ENCODE data around the gene OR4Q2.
"Not testable (repeated sequence)": the region's sequence is repeated elsewhere in the genome, so short reads cannot be mapped to it uniquely, and the experiment has no call there.

The OR4Q2 gene

GRCh38 chr14:20001863-20002262, at the start of gene OR4Q2:
Gene OR4Q2 (plus strand): TSS chr14:20002163.
- no peak for DNase-seq

DNA sequence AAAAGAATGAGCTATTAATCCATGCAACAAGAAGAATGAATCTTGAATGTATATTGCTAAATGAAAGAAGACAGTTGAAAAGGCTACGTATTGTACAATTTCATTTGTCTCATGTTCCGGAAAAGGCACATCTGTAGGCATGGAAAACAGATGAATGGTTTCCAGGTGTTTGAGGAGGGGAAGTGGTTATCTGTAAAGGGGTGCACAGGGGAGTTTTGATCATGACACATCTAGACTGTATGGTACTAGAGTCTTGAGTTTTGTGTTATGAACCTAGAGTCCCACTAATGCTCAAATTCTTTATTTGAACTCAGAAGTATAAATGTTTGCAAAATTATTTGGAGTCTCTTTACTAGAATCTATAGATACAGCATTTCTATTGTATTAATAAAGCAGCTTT, 32.2 kb upstream of the OR4Q2 start:
- not testable (repeated sequence) for DNase-seq

DNA sequence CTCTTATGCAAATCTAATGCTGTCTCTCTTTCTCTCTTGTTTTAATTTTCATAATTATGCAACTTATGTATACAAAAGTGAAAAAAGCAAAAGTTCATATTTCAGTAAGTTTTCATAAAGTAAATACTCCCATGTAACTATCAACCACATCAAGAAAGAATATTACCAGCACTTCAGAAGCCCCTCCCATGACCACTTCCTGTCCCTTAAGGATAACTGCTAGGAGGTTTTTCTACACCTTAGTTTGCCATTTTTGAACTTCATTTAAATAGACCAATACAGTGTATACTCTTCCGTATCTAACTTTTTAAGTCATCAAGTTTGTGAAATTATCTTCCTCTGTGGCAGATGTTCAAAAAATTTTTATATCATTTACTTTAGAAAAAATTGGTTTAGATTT, 27.1 kb upstream of the OR4Q2 start:
- no peak for DNase-seq

- no peak for DNase-seq
Measured at GRCh38 chr14:19975291-19975690, 26.7 kb upstream of the OR4Q2 start, which contains the start of gene OR4K15. Gene OR4K15 (plus strand): TSS chr14:19975591. CDS start chr14:19975591, 0 bp downstream.

DNA sequence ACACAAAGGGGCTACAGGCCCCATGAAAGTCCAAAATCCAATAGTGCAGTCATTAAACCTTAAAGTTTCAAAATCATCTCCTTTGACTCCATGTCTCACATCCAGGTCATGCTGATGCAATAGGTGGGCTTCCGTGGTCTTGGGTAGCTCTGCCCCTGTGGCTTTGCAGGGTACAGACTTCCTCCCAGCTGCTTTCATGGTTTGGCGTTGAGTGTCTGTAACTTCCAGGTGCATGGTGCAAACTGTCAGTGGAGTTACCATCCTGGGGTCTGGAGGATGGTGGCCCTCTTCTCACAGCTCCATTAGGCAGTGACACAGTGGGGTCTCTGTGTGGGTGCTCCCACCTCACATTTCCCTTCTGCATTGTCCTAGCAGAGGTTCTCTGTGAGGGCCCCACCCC, 8.5 kb upstream of the OR4Q2 start:
- no peak for DNase-seq

GRCh38 chr14:20002319-20002718, 356 bp downstream of the OR4Q2 start:
- no peak for DNase-seq

GRCh38 chr14:20008156-20008555, 6.2 kb downstream of the OR4Q2 start:
- no peak for DNase-seq

DNA sequence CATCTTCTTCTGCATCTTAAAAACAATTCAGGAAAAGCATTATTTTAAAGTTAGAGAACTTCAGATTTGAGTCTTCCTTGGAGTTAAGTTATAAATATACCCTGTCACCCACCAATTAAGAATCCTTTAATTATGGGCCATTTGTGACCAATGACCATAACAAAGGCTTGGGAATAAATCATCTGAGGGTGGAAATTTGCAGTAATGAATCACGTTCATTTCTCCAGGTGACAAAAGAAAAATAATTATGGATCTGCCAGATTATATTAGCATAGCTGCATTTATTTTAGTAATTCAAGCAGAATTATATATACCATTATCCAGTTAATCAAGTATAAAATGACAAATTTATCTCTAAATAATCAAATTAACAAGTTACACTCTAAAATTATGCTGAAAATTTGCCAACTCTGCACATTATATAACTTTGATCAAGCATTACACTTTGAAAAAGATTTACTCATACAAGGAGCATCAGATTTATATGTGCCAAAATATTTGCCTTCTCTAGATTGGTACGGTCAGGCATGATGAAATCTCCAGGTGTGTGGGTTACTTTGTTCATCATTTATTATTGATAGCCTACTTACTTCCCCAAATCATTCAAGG, 17.4 kb downstream of the OR4Q2 start, which contains the start of gene OR4K14:
OR4K14 (minus strand) TSS at position 51 of the 609 bp plus-strand sequence. CDS start 4,114 bp downstream, outside the sequence.
- no peak for DNase-seq

DNA sequence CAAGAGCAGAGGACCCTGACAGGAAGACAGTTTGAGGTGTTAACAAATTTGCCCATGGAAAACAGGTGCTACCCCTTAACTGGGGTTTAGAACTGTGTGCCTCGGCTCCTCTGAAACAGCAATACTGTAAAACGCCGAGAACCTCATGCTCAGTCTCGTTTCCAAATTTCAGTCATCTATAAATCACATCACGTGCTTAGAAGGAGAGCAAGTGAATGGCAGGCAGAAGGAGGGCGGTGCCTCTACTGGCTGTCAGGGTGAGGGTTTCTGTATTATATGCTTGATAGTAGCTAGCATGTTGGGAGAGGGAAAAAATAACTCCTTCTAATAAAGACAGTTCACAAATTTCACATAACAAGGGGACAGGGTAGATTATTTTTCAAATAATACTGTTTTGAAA, 29.1 kb downstream of the OR4Q2 start:
- no peak for DNase-seq

GRCh38 chr14:20035449-20035848, 33.5 kb downstream of the OR4Q2 start:
- no peak for DNase-seq

GRCh38 chr14:20035938-20036337, 34.0 kb downstream of the OR4Q2 start, which contains the start of gene OR4K13:
Gene OR4K13 (minus strand): TSS chr14:20036038. CDS start chr14:20034758, 1,280 bp downstream.
- DNase-seq, result no peak

DNA sequence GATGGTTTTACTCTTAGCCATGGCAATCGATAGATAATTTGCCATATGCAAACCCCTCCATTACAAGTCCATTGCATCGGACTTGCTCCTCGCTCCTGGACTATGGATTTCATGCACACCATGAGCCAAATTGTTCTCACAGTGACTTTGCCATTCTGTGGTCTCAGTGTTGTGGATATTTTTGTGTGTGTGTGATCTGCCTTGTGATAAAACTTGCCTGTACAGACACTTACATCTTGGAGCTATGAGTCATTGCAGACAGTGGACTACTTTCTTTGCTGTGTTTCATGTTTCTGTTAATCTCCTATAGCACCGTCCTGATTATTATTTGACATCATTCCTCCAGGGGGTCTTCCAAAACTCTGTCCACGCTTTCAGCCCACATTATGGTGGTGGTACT, 42.3 kb downstream of the OR4Q2 start:
- DNase-seq, result no peak

- no peak for DNase-seq
Measured at GRCh38 chr14:20048202-20048601, 46.2 kb downstream of the OR4Q2 start.

Measured in activated T-cell treated with anti-CD3 and anti-CD28 coated beads for 4 hours (primary cell).